Head of caudate nucleus (tissue), 42 donors: ENCODE data around the gene MAN2A2.
A peak's percentile ranks its signal among the peaks of the same experiment; 100 is the strongest.

Experiments used
- DNase-seq, 42 donors: peaks; one replicate each; pipeline versions ENCODE4 v3.0.0 to v3.0.0-alpha.2; 2020 to 2021; ENCODE audit warnings: mixed read lengths in 7 of 42
- intact Hi-C: fragments of 100-400 bp; cut with DNase I; formaldehyde crosslinking; loops from one replicate; pipeline ENCODE4 v1.15.0; 2022

MAN2A2 gene

DNA sequence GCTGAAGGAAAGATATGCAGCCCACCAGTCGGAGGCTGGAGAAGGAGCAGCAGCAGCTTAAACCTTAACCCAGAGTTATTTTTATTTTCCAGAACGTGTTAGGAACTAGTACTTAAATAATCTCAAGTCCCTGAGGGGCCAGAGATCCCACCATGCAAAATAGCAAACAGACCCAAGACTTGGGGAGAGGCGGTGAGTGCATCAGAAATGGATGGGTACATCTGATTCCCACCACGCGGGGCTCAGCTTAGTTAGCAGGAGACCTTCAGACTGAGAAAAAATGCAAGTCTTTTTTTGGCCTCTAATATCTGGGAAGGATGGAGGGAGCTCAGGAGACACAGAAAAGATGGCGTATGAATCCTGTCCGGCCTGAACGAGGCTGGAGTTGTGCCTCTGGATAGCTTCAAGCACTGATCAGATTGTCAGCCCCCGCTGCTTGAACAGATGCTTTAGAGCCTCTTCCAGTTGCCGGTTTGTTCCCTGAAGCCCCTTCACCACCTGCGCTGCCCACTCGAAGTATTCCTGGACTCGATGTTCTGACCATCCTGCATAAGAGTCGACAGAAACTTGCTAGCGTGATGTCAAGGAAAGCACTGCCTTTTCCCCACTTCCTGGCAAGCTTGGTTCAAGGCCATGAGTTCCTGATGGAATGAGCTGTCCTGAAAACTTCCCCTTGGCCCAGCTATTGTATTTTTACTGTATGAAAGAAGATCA lies 27.9 kb downstream of the MAN2A2 start:
- no peak for DNase-seq
- intact Hi-C loops, result loop anchor here (5.0 kb wide), 1 partner anchor 284 kb away; no protein-coding TSS in a partner anchor

GRCh38 chr15:90931575-90931827 lies 28.4 kb downstream of the MAN2A2 start:
- intact Hi-C loops, result loop anchor here (5.0 kb wide), 1 partner anchor 284 kb away; no protein-coding TSS in a partner anchor
- DNase-seq, result no peak

DNA sequence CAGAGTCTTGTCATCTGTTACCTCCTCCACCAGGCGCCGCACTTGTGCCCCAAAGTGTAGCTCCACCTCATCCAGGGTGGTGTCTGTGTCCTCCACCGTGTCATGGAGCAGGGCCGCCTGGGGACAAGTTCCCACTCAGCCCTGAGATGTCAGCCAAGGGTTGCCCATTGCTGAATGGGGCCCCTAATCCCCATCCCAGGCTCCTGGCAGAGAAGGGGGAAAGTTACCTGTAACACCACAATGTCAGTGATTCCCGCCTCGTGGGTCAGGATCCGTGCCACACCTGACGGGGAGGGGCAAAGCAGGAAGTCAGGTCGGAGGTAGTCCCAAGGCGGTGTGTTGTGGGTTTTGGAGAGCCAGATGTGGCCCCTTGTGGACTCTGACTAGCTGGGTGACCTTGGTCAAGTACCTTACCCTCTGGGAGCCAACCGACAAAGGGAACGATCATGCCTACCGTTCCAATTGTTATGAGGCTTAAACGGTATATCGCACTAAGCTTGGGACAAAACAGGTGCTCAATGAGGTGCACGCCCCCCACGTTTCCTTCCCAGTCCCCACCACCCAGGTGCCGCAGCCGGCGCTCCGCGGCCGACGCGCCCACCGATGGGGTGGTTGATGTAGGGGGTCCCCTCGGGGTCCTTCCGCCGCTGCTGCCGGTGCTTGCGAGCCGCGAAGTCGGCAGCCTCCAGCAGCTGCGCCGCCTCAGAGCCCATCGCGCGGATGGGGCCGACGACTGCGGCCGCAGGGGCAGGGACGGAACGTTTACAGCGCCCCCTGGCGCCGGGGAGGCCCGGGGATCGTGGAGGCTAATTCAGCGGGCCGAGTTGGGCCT lies 28.9 kb downstream of the MAN2A2 start, which contains the start of gene HDDC3:
TSS of gene HDDC3 (minus strand) at position 722 of the 832 bp plus-strand sequence. CDS start at position 713, 9 bp downstream.
- peak; percentile 69 to 98 (median 94) for DNase-seq
- intact Hi-C loops, result loop anchor here (2.0 to 5.0 kb wide), 2 partner anchors 29 to 285 kb away; partner anchors contain the start of gene MAN2A2

GRCh38 chr15:90932660-90932991 lies 29.5 kb downstream of the MAN2A2 start:
- intact Hi-C loops, result loop anchor here (2.0 to 5.0 kb wide), 2 partner anchors 30 to 285 kb away; partner anchors contain the start of gene MAN2A2
- no peak for DNase-seq

GRCh38 chr15:90933301-90933700 lies 30.2 kb downstream of the MAN2A2 start:
- no peak for DNase-seq
- intact Hi-C loops, result loop anchor here (2.0 to 5.0 kb wide), 2 partner anchors 30 to 286 kb away; partner anchors contain the start of gene MAN2A2

- intact Hi-C loops, result loop anchor here (5.0 kb wide), 1 partner anchor 287 kb away; no protein-coding TSS in a partner anchor
- DNase-seq, result peak; percentile 80 to 95 (median 88)
Measured at GRCh38 chr15:90934256-90934948, 31.3 kb downstream of the MAN2A2 start.

DNA sequence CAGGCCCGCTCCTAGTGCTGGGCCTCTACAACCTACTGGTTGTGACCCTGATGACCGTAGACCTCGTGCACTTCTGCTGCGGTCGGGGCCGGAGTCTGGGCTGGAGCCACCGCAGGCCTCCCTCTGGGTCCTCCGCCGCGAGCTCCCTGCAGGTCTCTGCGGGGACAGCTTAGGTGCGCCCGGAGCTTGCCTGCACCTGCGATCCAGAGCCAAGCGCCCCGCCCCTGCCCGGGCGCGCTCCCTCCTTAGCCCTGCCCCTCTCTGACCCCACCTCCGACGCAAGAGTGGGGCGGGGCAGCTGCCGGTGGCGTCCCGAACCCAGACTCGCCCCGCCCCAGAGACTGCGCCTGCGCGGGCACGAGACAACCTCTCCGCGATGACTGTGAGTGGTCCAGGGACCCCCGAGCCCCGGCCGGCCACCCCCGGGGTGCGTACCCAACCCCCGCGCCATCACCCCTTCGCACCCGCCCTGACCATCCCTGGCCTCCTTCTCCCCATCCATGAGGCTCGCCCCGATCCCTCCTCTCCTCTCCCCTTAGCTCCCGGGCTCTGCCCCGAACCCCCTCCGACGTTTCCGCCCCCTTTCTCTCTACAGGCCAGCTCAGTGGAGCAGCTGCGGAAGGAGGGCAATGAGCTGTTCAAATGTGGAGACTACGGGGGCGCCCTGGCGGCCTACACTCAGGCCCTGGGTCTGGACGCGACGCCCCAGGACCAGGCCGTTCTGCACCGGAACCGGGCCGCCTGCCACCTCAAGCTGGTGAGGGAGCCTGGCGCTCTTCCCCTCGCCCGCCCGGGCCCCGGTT lies 32.0 kb downstream of the MAN2A2 start, which contains the start of gene UNC45A:
TSS of gene UNC45A (plus strand) at position 337 of the 803 bp plus-strand sequence. CDS start at position 377, 40 bp downstream.
- intact Hi-C loops, result loop anchor here (5.0 kb wide), 1 partner anchor 288 kb away; no protein-coding TSS in a partner anchor
- peak; percentile 83 to 98 (median 95) for DNase-seq

- intact Hi-C loops, result no loop called here
- DNase-seq, result no peak
Measured at GRCh38 chr15:90936823-90937222, 33.7 kb downstream of the MAN2A2 start.

DNA sequence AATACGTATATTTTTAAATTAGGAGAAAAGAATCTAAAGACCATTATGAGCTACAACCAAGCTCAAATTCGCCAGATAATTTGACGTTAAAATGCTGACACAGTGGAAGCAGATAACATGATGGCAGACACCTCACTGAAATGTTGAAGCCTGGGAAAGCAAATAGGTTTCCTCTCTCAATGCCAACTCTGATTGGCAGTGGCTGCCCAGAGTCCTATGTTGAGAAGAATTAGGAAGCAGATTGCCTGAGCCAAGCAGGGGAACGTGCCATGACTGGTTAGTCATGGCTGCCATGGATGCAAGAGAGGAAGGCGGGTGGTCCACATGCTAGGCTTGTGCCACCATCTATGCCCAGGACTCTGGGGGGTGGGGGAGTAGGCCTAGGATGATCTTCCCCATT lies 35.2 kb downstream of the MAN2A2 start:
- no peak for DNase-seq
- intact Hi-C loops, result no loop called here

DNA sequence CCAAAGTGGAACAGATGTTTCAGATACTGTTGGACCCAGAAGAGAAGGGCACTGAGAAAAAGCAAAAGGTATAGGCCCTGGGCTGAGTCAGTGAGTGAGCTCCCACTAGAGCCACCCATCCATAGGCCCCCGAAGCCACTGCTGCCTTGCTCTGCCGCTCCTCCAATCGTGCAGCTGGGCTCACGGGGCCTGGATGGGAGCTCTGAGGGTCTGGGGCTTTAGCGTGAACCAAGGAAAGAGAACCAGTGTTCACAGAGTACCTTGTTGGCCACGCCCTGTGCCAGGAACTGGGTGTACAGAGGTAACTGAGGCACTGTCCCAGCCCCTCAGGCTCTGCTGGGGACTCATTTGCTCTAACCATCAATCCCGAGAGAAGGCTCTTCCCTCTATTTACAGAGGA lies 36.7 kb downstream of the MAN2A2 start:
- DNase-seq, result no peak
- intact Hi-C loops, result no loop called here

DNA sequence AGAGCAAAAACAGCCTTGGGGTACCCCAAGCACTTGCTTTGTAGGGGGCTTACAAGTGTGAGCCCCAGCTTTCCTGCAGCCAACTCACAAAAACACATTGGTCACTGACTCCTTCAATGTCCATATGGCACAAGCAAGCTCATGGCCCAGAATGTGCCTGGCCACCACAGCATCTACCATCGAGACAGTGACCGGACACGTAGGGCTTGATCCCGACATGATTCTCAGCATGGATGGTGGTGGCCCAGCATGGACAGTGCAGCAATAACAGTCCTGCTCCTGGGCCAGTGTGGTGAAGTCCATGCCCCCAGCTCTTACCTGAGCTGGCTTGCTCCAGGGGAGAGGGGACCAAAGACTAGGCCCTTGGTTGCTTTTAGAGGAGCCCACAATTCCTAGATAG lies 37.9 kb downstream of the MAN2A2 start:
- DNase-seq, result no peak
- intact Hi-C loops, result no loop called here

DNA sequence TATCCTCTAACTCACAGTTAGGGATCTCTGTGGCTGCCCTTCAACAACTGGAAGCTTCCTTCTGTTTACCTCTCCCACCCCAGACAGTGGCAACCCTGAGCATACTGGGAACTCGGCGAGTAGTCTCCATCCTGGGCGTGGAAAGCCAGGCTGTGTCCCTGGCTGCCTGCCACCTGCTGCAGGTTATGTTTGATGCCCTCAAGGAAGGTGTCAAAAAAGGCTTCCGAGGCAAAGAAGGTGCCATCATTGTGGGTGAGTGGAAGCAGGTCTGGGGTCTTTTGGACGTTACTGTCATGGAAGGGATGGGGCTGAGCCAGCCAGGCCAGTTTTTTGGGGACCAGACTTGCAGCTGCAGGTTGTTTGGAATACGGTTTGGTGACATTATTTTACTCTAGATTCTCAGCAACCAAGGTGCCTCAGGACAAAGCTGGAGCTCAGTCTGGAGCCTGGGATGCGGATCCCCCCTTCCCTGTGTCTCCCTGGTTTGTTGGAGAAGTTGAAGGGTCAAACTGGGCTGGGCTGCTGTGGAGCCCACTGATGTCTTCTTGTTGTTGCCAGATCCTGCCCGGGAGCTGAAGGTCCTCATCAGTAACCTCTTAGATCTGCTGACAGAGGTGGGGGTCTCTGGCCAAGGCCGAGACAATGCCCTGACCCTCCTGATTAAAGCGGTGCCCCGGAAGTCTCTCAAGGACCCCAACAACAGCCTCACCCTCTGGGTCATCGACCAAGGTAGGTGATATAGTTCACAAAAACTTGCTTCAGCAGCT lies 39.4 kb downstream of the MAN2A2 start:
- no peak for DNase-seq
- intact Hi-C loops, result no loop called here

GRCh38 chr15:90945091-90945490 lies 42.0 kb downstream of the MAN2A2 start:
- intact Hi-C loops, result no loop called here
- DNase-seq, result no peak

DNA sequence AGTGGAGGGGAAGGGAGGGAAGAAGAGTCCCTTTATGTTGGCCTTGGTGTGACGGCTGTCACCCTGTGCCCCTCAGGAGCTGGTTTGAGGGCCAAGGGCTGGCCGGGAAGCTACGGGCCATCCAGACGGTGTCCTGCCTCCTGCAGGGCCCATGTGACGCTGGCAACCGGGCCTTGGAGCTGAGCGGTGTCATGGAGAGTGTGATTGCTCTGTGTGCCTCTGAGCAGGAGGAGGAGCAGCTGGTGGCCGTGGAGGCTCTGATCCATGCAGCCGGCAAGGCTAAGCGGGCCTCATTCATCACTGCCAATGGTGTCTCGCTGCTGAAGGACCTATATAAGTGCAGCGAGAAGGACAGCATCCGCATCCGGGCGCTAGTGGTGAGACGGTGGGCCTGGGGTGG lies 43.4 kb downstream of the MAN2A2 start:
- intact Hi-C loops, result no loop called here
- DNase-seq, result no peak

DNA sequence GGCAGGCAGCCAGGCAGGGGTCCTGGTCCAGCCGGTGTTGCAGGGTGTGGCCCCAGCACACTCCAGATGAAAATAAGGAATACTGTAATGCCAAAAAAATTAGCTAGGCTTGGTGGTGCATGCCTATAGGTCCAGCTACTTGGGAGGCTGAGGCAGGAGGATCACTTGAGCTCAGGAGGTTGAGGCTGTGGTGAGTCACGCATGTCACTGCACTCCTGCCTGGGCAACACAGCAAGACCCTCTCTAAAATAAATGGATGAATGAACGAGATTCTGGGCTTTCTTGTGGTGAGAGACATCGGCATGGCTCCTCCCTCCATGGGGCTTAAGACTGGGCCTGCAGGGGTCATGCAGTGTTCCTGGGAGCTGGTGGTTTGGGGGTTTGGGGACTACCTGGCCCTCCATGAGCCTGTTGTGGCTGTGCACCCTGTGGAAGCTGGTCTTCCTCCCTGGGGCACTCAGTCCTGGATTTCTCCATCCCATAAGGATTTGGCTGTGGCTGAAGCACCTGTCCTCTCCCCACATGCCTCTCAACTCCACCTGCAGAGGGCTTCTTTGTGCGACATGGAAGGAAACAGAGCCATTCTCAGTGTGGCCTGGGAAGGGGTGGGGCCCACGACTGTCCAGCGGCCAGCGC lies 44.0 kb downstream of the MAN2A2 start:
- intact Hi-C loops, result no loop called here
- DNase-seq, result no peak

GRCh38 chr15:90947577-90948357 lies 44.7 kb downstream of the MAN2A2 start:
- no peak for DNase-seq
- intact Hi-C loops, result no loop called here

DNA sequence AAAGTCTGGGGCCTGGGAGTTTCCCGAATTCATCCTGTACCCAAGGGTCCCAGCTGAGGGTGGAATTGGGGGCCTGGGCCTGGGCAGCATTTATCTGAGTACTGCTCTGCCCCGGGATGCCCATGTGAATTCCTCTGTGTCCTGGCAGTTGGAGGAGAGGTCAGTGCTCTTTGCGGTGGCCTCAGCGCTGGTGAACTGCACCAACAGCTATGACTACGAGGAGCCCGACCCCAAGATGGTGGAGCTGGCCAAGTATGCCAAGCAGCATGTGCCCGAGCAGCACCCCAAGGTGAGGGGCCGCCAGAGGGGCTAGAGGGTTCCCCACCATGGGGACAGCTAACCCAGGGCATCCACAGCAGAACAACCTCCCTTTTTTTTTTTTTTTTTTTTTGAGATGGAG lies 45.4 kb downstream of the MAN2A2 start:
- intact Hi-C loops, result no loop called here

More for the DNA sequence above, 45.4 kb downstream of the MAN2A2 start:
- DNase-seq, result no peak
